Kidney glomerular epithelial cell (primary cell): ENCODE measurements around the gene SNX27.

Experiments used
- DNase-seq: peaks from one replicate; lab custom pipeline; 2025; lab: John Stamatoyannopoulos, UW

The SNX27 gene

DNA sequence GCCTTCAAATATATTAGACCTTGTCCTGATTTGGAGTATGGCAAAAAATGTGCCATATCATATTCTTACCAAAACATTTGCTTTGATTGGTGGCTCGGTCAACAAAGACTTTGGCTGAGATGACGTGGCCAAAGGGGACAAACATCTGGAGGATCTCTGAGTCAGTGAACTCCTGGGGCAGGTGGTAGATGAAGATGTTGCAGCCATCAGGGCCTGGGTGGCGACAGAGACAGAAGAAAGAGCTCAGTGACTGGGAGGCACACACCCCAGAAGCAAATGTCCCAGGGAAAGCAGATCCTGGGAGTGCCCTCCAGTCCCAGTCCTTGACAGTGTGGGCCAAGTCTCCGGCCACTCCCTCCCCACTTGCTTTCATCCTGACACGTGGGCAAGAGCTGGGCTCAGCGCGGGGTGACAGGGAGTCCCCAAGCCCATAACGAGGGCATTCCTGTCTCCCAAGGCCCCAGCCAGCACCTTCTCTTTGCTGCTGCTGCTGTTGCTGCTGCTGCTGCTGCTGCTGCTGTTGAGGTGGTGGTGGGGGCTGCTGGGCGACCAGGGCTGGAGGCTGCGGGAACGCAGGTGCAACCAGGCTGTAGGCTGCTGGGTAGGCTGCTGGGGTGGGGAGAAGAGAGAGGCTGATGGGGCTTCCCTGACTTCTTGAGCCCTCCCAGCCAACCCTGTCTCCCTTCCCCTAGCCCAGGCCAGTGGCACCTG is 94.1 kb downstream of the SNX27 start:
- no peak for DNase-seq

DNA sequence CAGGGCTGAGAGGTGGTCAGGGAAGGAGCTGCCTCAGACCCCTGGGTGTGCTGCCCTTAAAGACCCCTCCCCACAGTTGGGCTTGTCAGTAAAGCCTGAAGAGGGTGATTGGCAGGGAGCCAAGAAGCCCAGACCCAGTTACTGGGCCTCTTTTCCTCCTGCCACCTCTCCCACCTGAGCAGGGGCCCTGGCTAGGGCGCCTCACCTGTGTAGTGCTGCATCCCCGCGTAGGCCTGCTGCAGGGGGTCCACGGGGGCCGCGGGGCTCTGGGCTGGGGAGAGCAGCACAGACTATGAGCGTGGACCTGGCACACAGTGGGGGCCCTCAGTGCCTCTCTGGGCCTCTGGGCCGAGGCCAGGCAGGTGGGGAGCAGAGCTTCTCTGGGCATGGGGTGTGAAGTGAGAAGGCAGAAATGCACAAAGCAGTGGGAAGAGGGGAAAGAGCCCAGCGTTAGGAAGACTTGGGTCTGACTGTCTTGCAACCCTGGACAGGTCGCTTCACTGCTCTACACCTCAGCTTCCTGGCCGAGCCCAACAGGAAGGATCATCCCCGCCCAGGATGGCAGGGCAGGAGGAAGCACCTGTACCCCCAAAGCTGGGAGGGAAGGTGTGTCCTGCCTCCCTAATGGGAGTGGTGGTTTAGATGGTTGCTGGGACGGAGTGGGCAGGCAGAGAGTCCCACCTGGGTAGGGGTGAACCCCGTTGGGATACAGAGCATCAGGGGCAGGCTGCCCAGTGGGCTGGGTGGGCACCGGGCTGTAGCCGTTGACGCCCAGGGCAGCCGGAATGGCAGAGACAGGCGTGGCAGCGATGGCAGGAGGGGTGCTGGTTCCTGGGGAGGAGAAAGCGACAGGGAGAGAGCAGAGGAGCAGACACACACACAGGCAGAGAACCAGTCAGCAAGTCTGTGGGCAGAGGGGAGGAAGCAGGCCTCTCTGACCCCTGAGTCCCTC is 94.9 kb downstream of the SNX27 start:
- no peak for DNase-seq

DNA sequence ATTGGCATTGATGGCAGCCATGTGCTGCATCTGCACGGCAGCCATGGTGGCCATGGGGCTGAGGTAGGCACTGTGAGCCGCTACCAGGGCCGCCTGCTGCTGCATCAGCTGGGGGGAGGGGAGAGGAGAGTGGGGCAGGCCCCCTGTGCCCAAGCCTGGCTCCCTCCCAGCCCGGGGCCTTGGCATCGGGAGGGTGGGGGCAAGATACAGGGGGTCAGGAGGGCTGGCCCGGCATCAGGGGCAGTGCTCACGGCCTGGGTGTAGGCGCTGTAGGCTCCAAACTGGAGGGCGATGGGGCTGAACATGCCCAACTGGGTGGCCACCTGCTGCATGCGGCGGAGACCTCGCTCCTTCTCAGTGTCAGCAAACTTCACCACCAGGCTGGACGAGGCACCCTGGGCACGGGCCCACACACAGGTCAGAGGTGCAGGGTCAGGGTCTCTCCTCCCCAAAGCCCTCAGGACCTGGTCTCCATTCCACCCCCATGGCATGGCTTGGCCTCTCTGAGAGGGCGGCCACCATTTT is 95.8 kb downstream of the SNX27 start:
- DNase-seq: no peak

DNA sequence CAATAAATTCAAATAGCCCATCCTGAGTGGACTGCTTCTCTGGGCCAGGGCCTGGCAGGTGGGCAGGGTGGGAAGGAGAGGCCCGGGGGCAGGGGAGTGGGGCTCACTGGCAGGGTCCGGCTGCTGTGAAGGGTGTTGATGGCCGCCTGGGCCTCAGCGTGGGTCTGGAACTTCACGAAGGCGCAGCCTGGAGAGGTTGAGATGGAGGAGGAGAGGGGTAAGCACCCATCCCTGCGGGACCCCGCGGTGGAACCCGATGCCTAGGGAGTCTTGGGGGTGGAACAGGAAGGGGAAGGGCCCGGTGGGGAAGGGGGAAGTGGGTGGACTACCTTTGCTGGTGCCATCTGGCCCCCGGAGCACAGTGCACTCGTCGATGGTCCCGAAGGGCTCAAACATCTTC is 97.0 kb downstream of the SNX27 start:
- no peak for DNase-seq

GRCh38 chr1:151710187-151710840 is 98.5 kb downstream of the SNX27 start:
- no peak for DNase-seq

- no peak for DNase-seq
These were observed 99.4 kb downstream of the SNX27 start for GRCh38 chr1:151711044-151711800.

DNA sequence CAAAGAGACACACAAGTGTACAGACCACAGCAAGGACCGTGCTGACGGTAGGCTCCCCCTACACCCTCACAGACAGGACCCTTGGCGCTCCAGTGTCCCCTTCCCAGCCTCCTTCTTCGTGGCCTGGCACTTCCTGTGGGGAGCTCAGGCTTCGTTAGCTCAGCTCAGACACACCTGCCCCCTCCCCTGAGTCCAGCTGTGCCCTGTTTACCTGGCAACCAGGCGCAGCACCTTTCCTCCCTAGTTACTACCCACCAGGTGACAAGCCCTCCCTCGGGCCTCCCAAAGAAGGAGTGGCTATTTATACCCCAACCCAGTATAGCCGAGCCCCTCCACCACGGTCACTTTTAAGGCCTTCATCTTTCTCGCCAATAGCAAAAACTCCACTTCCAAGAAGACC is 100.1 kb downstream of the SNX27 start:
- DNase-seq: no peak

GRCh38 chr1:151713044-151713443 is 101.2 kb downstream of the SNX27 start:
- DNase-seq: no peak

DNA sequence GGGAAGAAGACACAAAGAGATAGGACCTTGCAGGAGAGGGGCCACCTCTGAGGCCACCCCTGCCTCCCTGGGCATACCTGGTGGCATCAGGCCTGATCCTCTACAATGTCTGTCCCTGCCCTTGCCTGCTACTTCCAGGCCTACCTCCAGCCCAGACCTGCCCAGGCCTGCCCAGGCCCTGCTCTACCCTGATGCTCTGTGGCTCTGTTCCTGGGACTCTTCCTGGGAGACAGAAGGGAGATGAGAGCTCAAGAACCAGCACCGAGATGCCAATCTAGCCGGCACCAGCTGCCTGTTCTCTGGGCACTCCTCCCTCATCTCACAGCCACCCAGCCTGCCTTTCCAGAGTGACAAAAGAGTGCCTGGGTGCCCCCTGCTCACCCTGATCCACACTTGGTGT is 102.0 kb downstream of the SNX27 start:
- DNase-seq: no peak

- no peak for DNase-seq
These were observed 103.2 kb downstream of the SNX27 start for GRCh38 chr1:151714820-151715725.

GRCh38 chr1:151715726-151716404 is 104.0 kb downstream of the SNX27 start:
- no peak for DNase-seq

GRCh38 chr1:151716405-151716762 is 104.5 kb downstream of the SNX27 start:
- no peak for DNase-seq

DNA sequence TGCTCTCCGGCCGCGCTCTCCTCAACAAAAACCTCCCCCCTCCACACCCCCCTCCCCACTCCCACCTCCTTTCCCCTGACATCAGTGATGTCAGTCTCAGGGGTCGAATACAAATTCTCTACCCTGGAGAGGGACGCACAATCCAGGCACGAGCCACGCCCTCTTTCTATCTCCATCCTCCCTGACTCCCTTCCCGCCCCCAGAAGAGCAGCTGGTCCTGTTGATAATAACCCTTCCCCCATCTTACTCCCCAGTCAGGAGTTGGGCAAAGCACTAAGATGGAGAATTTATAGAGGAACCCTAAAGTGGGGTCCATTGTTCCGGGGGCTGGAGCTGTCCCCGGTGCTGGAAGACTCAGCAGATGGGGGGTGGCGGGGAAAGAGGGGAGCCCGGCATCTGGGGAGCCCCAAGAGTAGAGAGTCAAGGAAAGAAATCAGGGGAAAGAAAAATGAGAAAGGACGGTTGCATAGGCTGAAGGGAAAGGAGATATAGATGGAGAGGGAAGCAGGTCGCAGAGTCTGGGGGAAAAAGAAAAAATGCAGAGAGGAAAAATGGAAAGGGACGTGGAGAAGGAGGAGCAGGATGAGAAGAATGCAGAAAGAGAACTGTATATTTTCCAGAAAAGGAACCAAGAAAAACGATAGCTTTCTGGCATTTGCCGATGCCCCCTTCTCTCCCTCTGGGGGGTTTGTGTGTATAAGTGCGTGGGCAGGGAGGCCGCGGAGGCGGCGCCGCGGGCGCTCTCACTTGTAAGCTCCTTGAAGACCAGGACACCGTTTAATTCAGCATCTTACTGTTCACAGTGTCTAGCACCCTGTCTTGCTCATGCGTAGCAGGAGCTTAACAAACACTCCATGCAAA is 105.2 kb downstream of the SNX27 start, which contains the start of gene CELF3:
CELF3 (minus strand) TSS at position 33 of the 861 bp plus-strand sequence. CDS start 783 bp downstream, outside the sequence.
- no peak for DNase-seq

- DNase-seq: no peak
These were observed 106.2 kb downstream of the SNX27 start for GRCh38 chr1:151718011-151718431.

GRCh38 chr1:151718666-151719065 is 106.8 kb downstream of the SNX27 start:
- DNase-seq: no peak

DNA sequence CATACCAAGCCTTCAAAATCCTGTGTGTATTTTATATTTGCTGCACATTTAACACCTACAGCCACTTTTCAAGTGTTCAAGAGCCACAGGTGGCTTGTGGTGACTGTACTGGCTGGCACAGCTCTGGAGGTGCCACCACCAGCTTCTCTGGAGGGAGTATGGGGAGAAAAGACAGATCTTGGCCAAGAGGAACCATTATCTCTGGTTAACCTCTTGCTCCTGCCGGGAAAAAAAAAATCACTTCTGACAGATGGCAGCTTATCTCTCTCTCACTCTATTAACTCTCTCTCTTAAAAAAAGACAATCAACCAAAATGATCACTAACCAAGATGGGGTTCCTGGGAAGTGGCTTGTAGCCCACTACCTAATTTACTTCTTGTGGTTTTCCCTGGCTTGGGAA is 108.3 kb downstream of the SNX27 start:
- no peak for DNase-seq

DNA sequence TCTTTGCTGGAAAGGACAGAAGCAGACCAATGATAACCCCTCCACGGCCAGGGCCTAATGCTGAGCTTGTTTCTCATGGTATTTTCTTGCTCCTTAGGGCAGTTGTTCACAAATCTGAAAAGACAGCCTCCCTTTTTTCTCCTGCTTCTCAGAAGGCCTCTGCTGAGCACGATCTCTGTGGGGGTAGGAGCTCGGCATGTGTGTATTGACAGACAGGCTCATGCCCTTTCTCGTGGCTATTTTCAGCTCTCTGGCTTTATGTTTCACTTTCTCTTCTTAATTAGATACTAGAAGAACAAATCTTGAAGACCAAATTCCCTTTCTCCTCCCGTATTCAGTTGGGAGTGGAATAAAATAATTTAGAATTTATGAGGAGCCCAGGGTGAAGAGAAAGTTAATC is 108.7 kb downstream of the SNX27 start:
- DNase-seq: no peak

- DNase-seq: no peak
These were observed 109.3 kb downstream of the SNX27 start, which contains the start of gene RIIAD1 for GRCh38 chr1:151720974-151721787. Gene RIIAD1 (plus strand): TSS chr1:151721522. CDS start chr1:151721537, 15 bp downstream.
